HCT116 (cell line): Measurements from ENCODE around the gene GDPD3. TPM values are rescaled to one million over a fixed set of nuclear protein-coding genes. Genes with fewer than 3 reads are reported as not detected.

ENCODE experiments used
- FOSL1 ChIP-seq: IDR thresholded peaks from 2 replicates; pipeline ENCODE4 v1.6.1; 2012; ENCODE audit warnings: low read depth
- TCF7L2 ChIP-seq: IDR thresholded peaks from 2 replicates; pipeline ENCODE4 v1.7.0; 2011; ENCODE audit warnings: borderline replicate concordance, inconsistent platforms; ENCODE audit not compliant: insufficient read depth, insufficient read length; ENCODE audit errors: extremely low read depth
- total RNA-seq: library from RNA; stranded (reverse); gene quantifications from one replicate; pipeline ENCODE4 v1.2.1, GENCODE V29; 2021; ENCODE audit not compliant: unreplicated experiment
- TF ChIP-seq, protein P1 (sequence below): IDR thresholded peaks from 2 replicates; pipeline ENCODE4 v1.6.1; 2012; ENCODE audit warnings: low read depth
- TF ChIP-seq, protein P2 (sequence below): IDR thresholded peaks from 2 replicates; pipeline ENCODE4 v1.6.1; 2011; ENCODE audit warnings: mild to moderate bottlenecking, low read length, moderate library complexity; ENCODE audit not compliant: insufficient replicate concordance; ENCODE audit errors: extremely low read depth

The GDPD3 gene
- total RNA-seq, 1 experiment from 2014 or later: 7.0 TPM

DNA sequence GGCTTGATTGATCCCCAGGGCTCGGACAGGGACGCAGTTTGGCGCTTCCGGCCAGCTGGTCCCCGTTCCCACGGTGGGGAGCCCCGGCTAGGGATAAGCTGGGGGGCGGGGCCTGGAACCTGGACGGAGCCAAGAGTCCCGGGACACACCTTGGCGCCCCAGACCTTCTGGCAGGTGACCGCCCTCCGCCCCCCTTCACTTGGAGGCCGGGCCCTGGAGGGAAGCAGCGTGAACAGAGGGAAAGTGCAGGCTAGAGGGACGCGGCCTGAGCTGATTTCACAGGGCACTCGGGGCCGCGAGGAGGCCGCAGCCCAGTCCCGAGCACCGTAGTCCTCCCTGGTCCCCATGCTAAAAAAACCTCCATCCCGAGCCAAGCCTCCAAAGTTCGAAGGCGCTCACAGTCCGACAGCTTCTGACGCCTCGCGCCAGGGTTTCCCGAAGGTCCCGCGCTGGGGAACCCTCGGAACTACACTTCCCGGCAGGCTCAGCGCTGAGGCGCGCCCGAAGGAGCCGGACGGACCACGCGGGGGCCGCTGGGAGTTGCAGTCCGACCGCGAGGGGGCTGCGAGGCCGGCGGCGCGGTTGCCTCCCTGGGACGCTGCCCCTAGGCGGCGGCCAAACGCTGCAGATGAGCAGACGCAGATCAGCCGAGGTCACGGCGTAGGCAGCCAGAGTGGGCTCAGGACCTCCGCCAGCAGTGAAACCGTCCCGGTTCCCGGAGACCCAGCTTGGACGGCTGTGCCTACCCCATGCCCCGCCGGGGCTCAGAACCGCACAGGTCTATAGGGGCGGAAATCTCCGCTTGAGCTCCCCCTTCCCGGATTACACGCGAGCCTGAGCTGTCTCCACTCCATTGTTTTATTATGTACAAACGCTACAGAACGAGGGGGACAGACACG lies 21.6 kb downstream of the GDPD3 start, which contains the start of gene TBX6 (continued):
- TF ChIP-seq, protein P1, sequence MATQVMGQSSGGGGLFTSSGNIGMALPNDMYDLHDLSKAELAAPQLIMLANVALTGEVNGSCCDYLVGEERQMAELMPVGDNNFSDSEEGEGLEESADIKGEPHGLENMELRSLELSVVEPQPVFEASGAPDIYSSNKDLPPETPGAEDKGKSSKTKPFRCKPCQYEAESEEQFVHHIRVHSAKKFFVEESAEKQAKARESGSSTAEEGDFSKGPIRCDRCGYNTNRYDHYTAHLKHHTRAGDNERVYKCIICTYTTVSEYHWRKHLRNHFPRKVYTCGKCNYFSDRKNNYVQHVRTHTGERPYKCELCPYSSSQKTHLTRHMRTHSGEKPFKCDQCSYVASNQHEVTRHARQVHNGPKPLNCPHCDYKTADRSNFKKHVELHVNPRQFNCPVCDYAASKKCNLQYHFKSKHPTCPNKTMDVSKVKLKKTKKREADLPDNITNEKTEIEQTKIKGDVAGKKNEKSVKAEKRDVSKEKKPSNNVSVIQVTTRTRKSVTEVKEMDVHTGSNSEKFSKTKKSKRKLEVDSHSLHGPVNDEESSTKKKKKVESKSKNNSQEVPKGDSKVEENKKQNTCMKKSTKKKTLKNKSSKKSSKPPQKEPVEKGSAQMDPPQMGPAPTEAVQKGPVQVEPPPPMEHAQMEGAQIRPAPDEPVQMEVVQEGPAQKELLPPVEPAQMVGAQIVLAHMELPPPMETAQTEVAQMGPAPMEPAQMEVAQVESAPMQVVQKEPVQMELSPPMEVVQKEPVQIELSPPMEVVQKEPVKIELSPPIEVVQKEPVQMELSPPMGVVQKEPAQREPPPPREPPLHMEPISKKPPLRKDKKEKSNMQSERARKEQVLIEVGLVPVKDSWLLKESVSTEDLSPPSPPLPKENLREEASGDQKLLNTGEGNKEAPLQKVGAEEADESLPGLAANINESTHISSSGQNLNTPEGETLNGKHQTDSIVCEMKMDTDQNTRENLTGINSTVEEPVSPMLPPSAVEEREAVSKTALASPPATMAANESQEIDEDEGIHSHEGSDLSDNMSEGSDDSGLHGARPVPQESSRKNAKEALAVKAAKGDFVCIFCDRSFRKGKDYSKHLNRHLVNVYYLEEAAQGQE: no peak
- TF ChIP-seq FOSL1: no peak
- TF ChIP-seq, protein P2, sequence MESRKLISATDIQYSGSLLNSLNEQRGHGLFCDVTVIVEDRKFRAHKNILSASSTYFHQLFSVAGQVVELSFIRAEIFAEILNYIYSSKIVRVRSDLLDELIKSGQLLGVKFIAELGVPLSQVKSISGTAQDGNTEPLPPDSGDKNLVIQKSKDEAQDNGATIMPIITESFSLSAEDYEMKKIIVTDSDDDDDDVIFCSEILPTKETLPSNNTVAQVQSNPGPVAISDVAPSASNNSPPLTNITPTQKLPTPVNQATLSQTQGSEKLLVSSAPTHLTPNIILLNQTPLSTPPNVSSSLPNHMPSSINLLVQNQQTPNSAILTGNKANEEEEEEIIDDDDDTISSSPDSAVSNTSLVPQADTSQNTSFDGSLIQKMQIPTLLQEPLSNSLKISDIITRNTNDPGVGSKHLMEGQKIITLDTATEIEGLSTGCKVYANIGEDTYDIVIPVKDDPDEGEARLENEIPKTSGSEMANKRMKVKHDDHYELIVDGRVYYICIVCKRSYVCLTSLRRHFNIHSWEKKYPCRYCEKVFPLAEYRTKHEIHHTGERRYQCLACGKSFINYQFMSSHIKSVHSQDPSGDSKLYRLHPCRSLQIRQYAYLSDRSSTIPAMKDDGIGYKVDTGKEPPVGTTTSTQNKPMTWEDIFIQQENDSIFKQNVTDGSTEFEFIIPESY: no peak
- TF ChIP-seq TCF7L2: no peak
